ENCODE results near the gene EFCAB9. TPM values are rescaled to one million over a fixed set of nuclear protein-coding genes. Genes with fewer than 3 reads are reported as not detected.
"Not testable (repeated sequence)": the region's sequence is repeated elsewhere in the genome, so short reads cannot be mapped to it uniquely, and the experiment has no call there.

EFCAB9 gene
- not detected for total RNA-seq

DNA sequence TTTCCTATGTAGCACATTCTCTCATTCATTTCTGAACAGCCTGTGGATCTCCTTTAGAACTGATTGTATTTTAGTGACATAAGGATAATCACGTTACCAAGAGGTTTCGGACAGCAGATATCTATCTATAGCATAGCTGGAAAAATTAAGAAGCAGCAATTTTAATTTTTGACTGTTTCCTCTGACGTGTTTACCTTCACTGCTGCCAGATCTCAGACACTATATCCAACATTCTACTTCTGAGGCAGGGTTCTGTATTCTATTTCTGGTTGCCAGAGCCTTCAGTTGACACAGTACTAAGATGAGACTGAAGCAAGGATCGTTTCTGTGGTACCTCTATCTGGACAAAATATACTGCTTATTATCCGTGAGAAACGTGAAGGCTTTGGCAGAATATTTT is at the start of gene EFCAB9:
Gene EFCAB9, plus strand, starts transcription at position 301 of the 400 bp plus-strand sequence. Its CDS starts 1 bp downstream, at position 302.
- no peaks in the 10 kb centered on the region for H3K4me1 ChIP-seq (ENCODE audit: control insufficient read depth in 3 of 3, insufficient read depth in 3 of 3, low read length in 3 of 3)
- no peaks in the 10 kb centered on the region for H3K9me3 ChIP-seq (ENCODE audit: control insufficient read depth in 3 of 3, low read length in 3 of 3)
- H3K4me3 ChIP-seq (ENCODE audit: low read length in 3 of 3), result no peak within 1 kb of the TSS
- H3K27me3 ChIP-seq (ENCODE audit: control insufficient read depth in 3 of 3, insufficient read depth in 3 of 3, low read length in 3 of 3), result peaks cover 0 to 3% (median 0%) of the 10 kb centered on the region in 3 donors
- no peak within 1 kb of the TSS for H3K27ac ChIP-seq (ENCODE audit: low read depth, low read length)
- no peaks in the 10 kb centered on the region for H3K36me3 ChIP-seq (ENCODE audit: control insufficient read depth in 3 of 3, insufficient read depth in 3 of 3, low read length in 3 of 3)
- no peak within 1 kb of the TSS for H3K9ac ChIP-seq (ENCODE audit: low read depth in 1 of 3, low read length in 3 of 3)

GRCh38 chr5:172144291-172144815 is 49.6 kb upstream of the EFCAB9 start:
- H3K4me1 ChIP-seq (ENCODE audit: control insufficient read depth in 3 of 3, insufficient read depth in 3 of 3, low read length in 3 of 3), result peaks cover 4 to 18% (median 11%) of the 10 kb centered on the region in 3 donors
- no peaks in the 10 kb centered on the region for H3K27me3 ChIP-seq (ENCODE audit: control insufficient read depth in 3 of 3, insufficient read depth in 3 of 3, low read length in 3 of 3)
- H3K9me3 ChIP-seq (ENCODE audit: control insufficient read depth in 3 of 3, low read length in 3 of 3), result no peaks in the 10 kb centered on the region
- peaks cover 0 to 6% (median 5%) of the 10 kb centered on the region in 3 donors for H3K36me3 ChIP-seq (ENCODE audit: control insufficient read depth in 3 of 3, insufficient read depth in 3 of 3, low read length in 3 of 3)
- H3K9ac ChIP-seq (ENCODE audit: low read depth in 1 of 3, low read length in 3 of 3), result no peak overlapping the region
- no peak overlapping the region for H3K4me3 ChIP-seq (ENCODE audit: low read length in 3 of 3)
- H3K27ac ChIP-seq (ENCODE audit: low read depth, low read length), result no peak overlapping the region

DNA sequence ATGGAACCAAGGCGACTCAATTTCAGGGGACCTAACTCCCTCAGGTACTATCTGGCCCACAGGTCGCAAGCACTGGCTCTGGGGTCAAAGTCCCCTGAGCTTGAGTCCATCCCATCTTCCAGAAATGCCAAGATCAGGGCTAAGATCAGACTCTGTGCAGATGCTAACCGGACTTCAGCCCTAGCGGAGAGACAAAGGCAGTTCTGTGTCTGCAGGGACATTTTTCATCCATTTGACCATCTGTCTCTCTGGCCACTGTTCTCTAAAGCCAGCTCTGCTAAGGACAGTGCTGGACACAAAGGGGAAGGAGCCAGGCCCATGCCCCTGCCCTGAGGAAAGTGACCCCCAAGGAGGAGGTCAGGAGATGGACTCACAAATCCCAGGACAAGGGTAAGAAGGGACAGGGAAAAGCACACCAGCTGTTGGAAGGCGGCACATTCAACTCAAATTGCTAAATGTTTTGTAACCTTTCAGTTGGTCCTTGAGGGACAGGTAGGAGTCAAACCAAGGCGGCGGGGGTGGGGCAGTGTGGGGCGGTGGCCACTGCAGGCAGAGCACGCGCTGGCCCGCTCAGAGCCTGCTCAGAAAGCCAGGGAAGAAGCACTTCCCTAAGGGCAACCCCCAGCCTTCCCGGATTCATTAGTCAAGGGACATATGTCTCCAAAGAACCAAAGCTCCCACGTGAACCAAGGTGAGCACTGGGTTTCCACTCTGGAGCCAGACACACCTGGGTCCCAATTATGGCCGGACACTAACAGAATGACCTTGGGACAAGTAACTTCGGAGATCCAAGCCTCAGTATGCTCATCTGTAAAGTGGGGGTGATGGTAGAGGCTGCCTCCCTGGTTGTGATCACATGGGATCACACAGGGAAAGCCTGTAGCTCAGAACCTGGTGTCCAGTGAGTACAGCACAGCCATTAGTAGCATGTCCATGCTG is 48.8 kb upstream of the EFCAB9 start:
- Histone ChIP-seq H3K4me1 (ENCODE audit: control insufficient read depth in 3 of 3, insufficient read depth in 3 of 3, low read length in 3 of 3) (peaks cover 4 to 18% (median 11%) of the 10 kb centered on the region in 3 donors), H3K27ac (ENCODE audit: low read depth, low read length) (no peak overlapping the region), H3K27me3 (ENCODE audit: control insufficient read depth in 3 of 3, insufficient read depth in 3 of 3, low read length in 3 of 3) (no peaks in the 10 kb centered on the region), H3K4me3 (ENCODE audit: low read length in 3 of 3) (no peak overlapping the region), H3K9me3 (ENCODE audit: control insufficient read depth in 3 of 3, low read length in 3 of 3) (no peaks in the 10 kb centered on the region), H3K9ac (ENCODE audit: low read depth in 1 of 3, low read length in 3 of 3) (no peak overlapping the region), H3K36me3 (ENCODE audit: control insufficient read depth in 3 of 3, insufficient read depth in 3 of 3, low read length in 3 of 3) (peaks cover 0 to 6% (median 5%) of the 10 kb centered on the region in 3 donors)

GRCh38 chr5:172145870-172146747 is 47.9 kb upstream of the EFCAB9 start:
- Histone ChIP-seq H3K9me3 (ENCODE audit: control insufficient read depth in 3 of 3, low read length in 3 of 3) (no peaks in the 10 kb centered on the region), H3K27me3 (ENCODE audit: control insufficient read depth in 3 of 3, insufficient read depth in 3 of 3, low read length in 3 of 3) (no peaks in the 10 kb centered on the region), H3K9ac (ENCODE audit: low read depth in 1 of 3, low read length in 3 of 3) (no peak overlapping the region), H3K36me3 (ENCODE audit: control insufficient read depth in 3 of 3, insufficient read depth in 3 of 3, low read length in 3 of 3) (peaks cover 0 to 6% (median 5%) of the 10 kb centered on the region in 3 donors), H3K4me3 (ENCODE audit: low read length in 3 of 3) (no peak overlapping the region), H3K4me1 (ENCODE audit: control insufficient read depth in 3 of 3, insufficient read depth in 3 of 3, low read length in 3 of 3) (peaks cover 4 to 23% (median 13%) of the 10 kb centered on the region in 3 donors), H3K27ac (ENCODE audit: low read depth, low read length) (no peak overlapping the region)

- Histone ChIP-seq H3K36me3 (ENCODE audit: control insufficient read depth in 3 of 3, insufficient read depth in 3 of 3, low read length in 3 of 3) (peaks cover 0 to 6% (median 5%) of the 10 kb centered on the region in 3 donors), H3K9ac (ENCODE audit: low read depth in 1 of 3, low read length in 3 of 3) (no peak overlapping the region), H3K27me3 (ENCODE audit: control insufficient read depth in 3 of 3, insufficient read depth in 3 of 3, low read length in 3 of 3) (no peaks in the 10 kb centered on the region), H3K4me1 (ENCODE audit: control insufficient read depth in 3 of 3, insufficient read depth in 3 of 3, low read length in 3 of 3) (peaks cover 4 to 23% (median 13%) of the 10 kb centered on the region in 3 donors), H3K4me3 (ENCODE audit: low read length in 3 of 3) (no peak overlapping the region), H3K9me3 (ENCODE audit: control insufficient read depth in 3 of 3, low read length in 3 of 3) (no peaks in the 10 kb centered on the region), H3K27ac (ENCODE audit: low read depth, low read length) (no peak overlapping the region)
Measured at GRCh38 chr5:172146748-172147092, 47.3 kb upstream of the EFCAB9 start.

DNA sequence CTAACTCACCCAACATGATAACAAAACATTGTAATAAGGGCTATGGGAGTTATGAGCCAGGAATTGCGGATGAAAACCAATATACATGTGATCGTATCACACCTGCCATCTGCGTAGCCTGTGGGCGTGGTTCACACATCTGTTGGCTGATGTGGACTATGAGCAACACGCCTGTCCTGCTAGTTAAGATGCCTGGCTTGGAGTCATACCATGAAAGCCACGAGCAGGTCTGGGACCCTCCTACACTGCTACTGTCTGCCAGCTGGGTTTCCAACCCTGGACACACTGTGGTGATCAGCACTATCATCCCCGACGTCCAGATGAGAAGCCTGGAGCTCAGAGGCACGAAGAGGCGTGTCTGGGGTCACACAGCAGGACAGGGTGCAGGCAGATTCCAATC is 46.1 kb upstream of the EFCAB9 start:
- Histone ChIP-seq H3K27me3 (ENCODE audit: control insufficient read depth in 3 of 3, insufficient read depth in 3 of 3, low read length in 3 of 3) (no peaks in the 10 kb centered on the region), H3K4me1 (ENCODE audit: control insufficient read depth in 3 of 3, insufficient read depth in 3 of 3, low read length in 3 of 3) (peaks cover 4 to 23% (median 13%) of the 10 kb centered on the region in 3 donors), H3K4me3 (ENCODE audit: low read length in 3 of 3) (no peak overlapping the region), H3K9ac (ENCODE audit: low read depth in 1 of 3, low read length in 3 of 3) (no peak overlapping the region), H3K36me3 (ENCODE audit: control insufficient read depth in 3 of 3, insufficient read depth in 3 of 3, low read length in 3 of 3) (peaks cover 0 to 6% (median 5%) of the 10 kb centered on the region in 3 donors), H3K27ac (ENCODE audit: low read depth, low read length) (no peak overlapping the region), H3K9me3 (ENCODE audit: control insufficient read depth in 3 of 3, low read length in 3 of 3) (no peaks in the 10 kb centered on the region)

GRCh38 chr5:172148381-172148780 is 45.6 kb upstream of the EFCAB9 start:
- Histone ChIP-seq H3K4me3 (ENCODE audit: low read length in 3 of 3) (no peak overlapping the region), H3K9me3 (ENCODE audit: control insufficient read depth in 3 of 3, low read length in 3 of 3) (no peaks in the 10 kb centered on the region), H3K27me3 (ENCODE audit: control insufficient read depth in 3 of 3, insufficient read depth in 3 of 3, low read length in 3 of 3) (no peaks in the 10 kb centered on the region), H3K36me3 (ENCODE audit: control insufficient read depth in 3 of 3, insufficient read depth in 3 of 3, low read length in 3 of 3) (peaks cover 0 to 6% (median 5%) of the 10 kb centered on the region in 3 donors), H3K9ac (ENCODE audit: low read depth in 1 of 3, low read length in 3 of 3) (no peak overlapping the region), H3K4me1 (ENCODE audit: control insufficient read depth in 3 of 3, insufficient read depth in 3 of 3, low read length in 3 of 3) (peaks cover 4 to 23% (median 13%) of the 10 kb centered on the region in 3 donors), H3K27ac (ENCODE audit: low read depth, low read length) (no peak overlapping the region)

GRCh38 chr5:172149073-172149472 is 44.9 kb upstream of the EFCAB9 start:
- Histone ChIP-seq H3K4me3 (ENCODE audit: low read length in 3 of 3) (no peak overlapping the region), H3K4me1 (ENCODE audit: control insufficient read depth in 3 of 3, insufficient read depth in 3 of 3, low read length in 3 of 3) (peaks cover 4 to 23% (median 11%) of the 10 kb centered on the region in 3 donors), H3K27ac (ENCODE audit: low read depth, low read length) (no peak overlapping the region), H3K27me3 (ENCODE audit: control insufficient read depth in 3 of 3, insufficient read depth in 3 of 3, low read length in 3 of 3) (no peaks in the 10 kb centered on the region), H3K9me3 (ENCODE audit: control insufficient read depth in 3 of 3, low read length in 3 of 3) (no peaks in the 10 kb centered on the region), H3K36me3 (ENCODE audit: control insufficient read depth in 3 of 3, insufficient read depth in 3 of 3, low read length in 3 of 3) (peaks cover 0 to 6% (median 5%) of the 10 kb centered on the region in 3 donors), H3K9ac (ENCODE audit: low read depth in 1 of 3, low read length in 3 of 3) (no peak overlapping the region)

GRCh38 chr5:172149481-172149880 is 44.5 kb upstream of the EFCAB9 start:
- not testable (repeated sequence) for H3K4me3 ChIP-seq (ENCODE audit: low read length in 3 of 3); H3K27ac ChIP-seq (ENCODE audit: low read depth, low read length); H3K27me3 ChIP-seq (ENCODE audit: control insufficient read depth in 3 of 3, insufficient read depth in 3 of 3, low read length in 3 of 3); H3K9me3 ChIP-seq (ENCODE audit: control insufficient read depth in 3 of 3, low read length in 3 of 3); H3K9ac ChIP-seq (ENCODE audit: low read depth in 1 of 3, low read length in 3 of 3); H3K36me3 ChIP-seq (ENCODE audit: control insufficient read depth in 3 of 3, insufficient read depth in 3 of 3, low read length in 3 of 3)
- peaks cover under 1 to 19% (median 7%) of the 10 kb centered on the region in 3 donors for H3K4me1 ChIP-seq (ENCODE audit: control insufficient read depth in 3 of 3, insufficient read depth in 3 of 3, low read length in 3 of 3)
